Right lobe of liver (tissue), 4 donors: ENCODE data around the gene CENPS.

Experiments
- POLR2A ChIP-seq: fragments of 450-650 bp; IDR thresholded peaks from one replicate; pipeline ENCODE4 v1.6.1; 2017; ENCODE audit warnings: antibody characterized with exemption, mild to moderate bottlenecking
- TF ChIP-seq, protein P1 (sequence below), 4 donors: fragments of 200-600 bp in 3 of 4; fragments of 450-650 bp in 1 of 4; IDR thresholded peaks; one replicate each; pipeline versions ENCODE4 v1.5.1 to v1.8.0; 2016 to 2022; ENCODE audit warnings: antibody characterized with exemption in 4 of 4, mild to moderate bottlenecking in 2 of 4
- donor health status: DM: no; HTN: no; CAD: no.
- donor health status: DM: no; HTN: no; CAD: no.
- donor health status: DM: no; HTN: yes; CAD: no.

- no peak for TF ChIP-seq POLR2A
- TF ChIP-seq, protein P1, sequence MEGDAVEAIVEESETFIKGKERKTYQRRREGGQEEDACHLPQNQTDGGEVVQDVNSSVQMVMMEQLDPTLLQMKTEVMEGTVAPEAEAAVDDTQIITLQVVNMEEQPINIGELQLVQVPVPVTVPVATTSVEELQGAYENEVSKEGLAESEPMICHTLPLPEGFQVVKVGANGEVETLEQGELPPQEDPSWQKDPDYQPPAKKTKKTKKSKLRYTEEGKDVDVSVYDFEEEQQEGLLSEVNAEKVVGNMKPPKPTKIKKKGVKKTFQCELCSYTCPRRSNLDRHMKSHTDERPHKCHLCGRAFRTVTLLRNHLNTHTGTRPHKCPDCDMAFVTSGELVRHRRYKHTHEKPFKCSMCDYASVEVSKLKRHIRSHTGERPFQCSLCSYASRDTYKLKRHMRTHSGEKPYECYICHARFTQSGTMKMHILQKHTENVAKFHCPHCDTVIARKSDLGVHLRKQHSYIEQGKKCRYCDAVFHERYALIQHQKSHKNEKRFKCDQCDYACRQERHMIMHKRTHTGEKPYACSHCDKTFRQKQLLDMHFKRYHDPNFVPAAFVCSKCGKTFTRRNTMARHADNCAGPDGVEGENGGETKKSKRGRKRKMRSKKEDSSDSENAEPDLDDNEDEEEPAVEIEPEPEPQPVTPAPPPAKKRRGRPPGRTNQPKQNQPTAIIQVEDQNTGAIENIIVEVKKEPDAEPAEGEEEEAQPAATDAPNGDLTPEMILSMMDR (IDR thresholded peaks at IDR 0.05) = no peak
Measured at GRCh38 chr1:10424034-10424433, 6.2 kb upstream of the CENPS start.
